Smooth muscle cell (in vitro differentiated cells): Measurements from ENCODE around the gene TMEM222. TPM values are rescaled to one million over a fixed set of nuclear protein-coding genes. Genes with fewer than 3 reads are reported as not detected.

Source experiments
- DNase-seq: peaks from one replicate; lab custom pipeline; 2025; ENCODE audit not compliant: unreplicated experiment; lab: John Stamatoyannopoulos, UW
- H2AFZ ChIP-seq: fragments of 200-600 bp; sonication (generic); 2 replicates; pipeline ENCODE4 v1.6.0; 2016; ENCODE audit warnings: antibody characterized with exemption, low read depth, mild to moderate bottlenecking
- H3F3A ChIP-seq: fragments of 200-600 bp; sonication (generic); 2 replicates; pipeline ENCODE4 v1.6.0; 2017; ENCODE audit warnings: antibody characterized with exemption, low read depth
- H3K27ac ChIP-seq: fragments of 200-600 bp; sonication (generic); 2 replicates; pipeline ENCODE4 v1.5.1; 2016; ENCODE audit warnings: low read depth, mild to moderate bottlenecking
- H3K27me3 ChIP-seq: fragments of 200-600 bp; sonication (generic); 2 replicates; pipeline ENCODE4 v1.6.1; 2016; ENCODE audit warnings: low read depth, mild to moderate bottlenecking
- H3K36me3 ChIP-seq: fragments of 200-600 bp; sonication (generic); 2 replicates; pipeline ENCODE4 v1.5.1; 2016; ENCODE audit warnings: low read depth
- H3K4me1 ChIP-seq: fragments of 200-600 bp; sonication (generic); 2 replicates; pipeline ENCODE4 v1.5.1; 2016; ENCODE audit warnings: low read depth
- H3K4me2 ChIP-seq: fragments of 200-600 bp; sonication (generic); 2 replicates; pipeline ENCODE4 v1.6.0; 2016; ENCODE audit warnings: mild to moderate bottlenecking
- H3K4me3 ChIP-seq: fragments of 200-600 bp; sonication (generic); 2 replicates; pipeline ENCODE4 v1.5.1; 2016; ENCODE audit warnings: mild to moderate bottlenecking
- H3K79me2 ChIP-seq: fragments of 200-600 bp; sonication (generic); 2 replicates; pipeline ENCODE4 v1.6.0; 2016; ENCODE audit warnings: low read depth, mild to moderate bottlenecking
- H3K9ac ChIP-seq: fragments of 200-600 bp; sonication (generic); 2 replicates; pipeline ENCODE4 v1.6.0; 2016; ENCODE audit warnings: low read depth
- H3K9me3 ChIP-seq: fragments of 200-600 bp; sonication (generic); replicated peaks from 2 replicates; pipeline ENCODE4 v1.5.1; 2016; ENCODE audit warnings: low read depth
- H4K20me1 ChIP-seq: fragments of 200-600 bp; sonication (generic); 2 replicates; pipeline ENCODE4 v1.6.0; 2016; ENCODE audit warnings: low read depth
- CTCF ChIP-seq: fragments of 200-600 bp; sonication (generic); IDR thresholded peaks from 2 replicates; pipeline ENCODE4 v1.5.1; 2017; ENCODE audit warnings: borderline replicate concordance, mild to moderate bottlenecking, antibody characterized with exemption; ENCODE audit not compliant: insufficient read depth, poor library complexity, severe bottlenecking
- WGBS: methylation state at CpG from one replicate; pipeline ENCODE4 v1.1.7; 2016; ENCODE audit warnings: low lambda C conversion rate; 5-methylcytosine and 5-hydroxymethylcytosine counted together
- polyA plus RNA-seq: library from polyadenylated mRNA; unstranded; fragments of >200 nt; fragmentation: Nextera tagmentation; extraction: Ambion mirVana; gene quantifications from 2 replicates; pipeline ENCODE4 v1.2.1, GENCODE V29; 2016
- total RNA-seq: library from RNA; depleted of rRNA; stranded (reverse); fragments of >200 nt; gene quantifications from 2 replicates; pipeline ENCODE4 v1.2.3, GENCODE V29; 2014

TMEM222 gene
- total and polyA plus RNA-seq, 2 experiments from 2014 or later, result 28.0 to 49.3 TPM

- 87% methylated on average over 13 of the region's 13 CpGs for WGBS
- no peak overlapping the region for H3K4me3 ChIP-seq
Observed at GRCh38 chr1:27368869-27369582, 47.1 kb downstream of the TMEM222 start.

GRCh38 chr1:27372022-27372807, 50.3 kb downstream of the TMEM222 start:
- no peak for TF ChIP-seq CTCF
- Histone ChIP-seq H3K79me2 (no peaks in the 10 kb centered on the region), H3K36me3 (no peaks in the 10 kb centered on the region), H2AFZ (no peak overlapping the region), H3K27ac (no peak overlapping the region), H4K20me1 (no peaks in the 10 kb centered on the region), H3K9ac (no peak overlapping the region), H3K4me2 (no peak overlapping the region), H3K9me3 (no peaks in the 10 kb centered on the region), H3K4me3 (no peak overlapping the region), H3K4me1 (peaks cover 2% of the 10 kb centered on the region), H3K27me3 (no peaks in the 10 kb centered on the region), H3F3A (no peaks in the 10 kb centered on the region)
- WGBS, result 79% methylated on average over 19 of the region's 19 CpGs
- DNase-seq, result no peak

More at GRCh38 chr1:27368869-27369582, 47.1 kb downstream of the TMEM222 start:
- Histone ChIP-seq H4K20me1 (peaks cover 5% of the 10 kb centered on the region), H3K9ac (no peak overlapping the region), H3K9me3 (no peaks in the 10 kb centered on the region), H3K4me1 (peaks cover 15% of the 10 kb centered on the region), H3K36me3 (no peaks in the 10 kb centered on the region), H3K4me2 (no peak overlapping the region), H2AFZ (no peak overlapping the region), H3F3A (peaks cover 7% of the 10 kb centered on the region), H3K27me3 (no peaks in the 10 kb centered on the region), H3K27ac (no peak overlapping the region), H3K79me2 (peaks cover 5% of the 10 kb centered on the region)
- TF ChIP-seq CTCF, result peak; percentile 26
- no peak for DNase-seq

GRCh38 chr1:27372808-27373690, 51.1 kb downstream of the TMEM222 start:
- Histone ChIP-seq H3K27ac (no peak overlapping the region), H3K27me3 (no peaks in the 10 kb centered on the region), H3K4me2 (no peak overlapping the region), H3K4me3 (no peak overlapping the region), H3F3A (no peaks in the 10 kb centered on the region), H2AFZ (no peak overlapping the region), H3K36me3 (no peaks in the 10 kb centered on the region), H3K79me2 (no peaks in the 10 kb centered on the region), H3K4me1 (no peaks in the 10 kb centered on the region), H3K9me3 (no peaks in the 10 kb centered on the region), H4K20me1 (no peaks in the 10 kb centered on the region), H3K9ac (no peak overlapping the region)
- no peak for DNase-seq
- WGBS, result 89% methylated on average over 11 of the region's 11 CpGs
- peak; percentile 25 for TF ChIP-seq CTCF
